ENCODE measurements around the gene SCFD2.

The SCFD2 gene

GRCh38 chr4:52869656-52870055 is 496.2 kb downstream of the SCFD2 start:
- DNase-seq, result no peak

DNA sequence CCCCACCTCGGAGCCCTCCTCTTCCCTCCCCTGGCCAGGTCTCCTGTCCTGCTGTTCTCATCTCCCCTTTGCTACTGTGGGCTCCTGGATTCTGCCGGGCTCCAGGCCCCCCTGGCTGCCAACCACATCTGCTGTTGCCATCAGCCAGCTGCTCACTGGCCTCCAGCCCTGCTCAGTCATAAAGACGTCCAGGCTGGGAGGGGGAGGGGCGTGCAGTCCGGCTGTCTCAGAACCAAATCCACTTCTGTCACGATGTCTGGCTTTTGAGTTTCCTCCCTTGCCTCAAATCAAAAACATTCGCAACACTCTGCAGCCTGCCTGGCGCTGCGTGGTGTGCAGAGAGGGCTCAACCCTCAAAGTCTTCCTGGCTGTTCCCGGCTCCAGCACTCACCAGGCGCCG is 496.7 kb downstream of the SCFD2 start:
- DNase-seq, result peak; percentile 57

- DNase-seq, result no peak
Observed at GRCh38 chr4:52868133-52868532, 497.7 kb downstream of the SCFD2 start.

- DNase-seq, result no peak
Observed at GRCh38 chr4:52867163-52867562, 498.7 kb downstream of the SCFD2 start.

DNA sequence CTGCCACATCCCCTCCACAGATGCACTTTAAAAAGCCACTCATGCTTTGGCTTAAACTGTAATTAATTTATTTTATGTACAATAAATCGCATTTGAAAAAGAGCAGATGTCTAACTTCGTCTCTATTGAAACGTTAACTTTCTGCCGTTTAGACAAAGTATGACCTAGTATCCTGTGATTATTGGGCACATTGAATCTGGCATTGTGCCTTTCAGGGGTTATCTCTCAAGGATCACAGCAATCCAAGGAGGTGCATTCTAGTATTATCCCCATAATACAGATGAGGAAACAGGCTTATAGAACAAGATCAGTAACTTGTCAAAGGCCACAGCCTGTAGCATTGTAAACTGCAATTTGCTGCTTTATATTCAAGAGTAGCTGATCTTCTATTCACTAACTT is 499.1 kb downstream of the SCFD2 start:
- DNase-seq, result no peak

DNA sequence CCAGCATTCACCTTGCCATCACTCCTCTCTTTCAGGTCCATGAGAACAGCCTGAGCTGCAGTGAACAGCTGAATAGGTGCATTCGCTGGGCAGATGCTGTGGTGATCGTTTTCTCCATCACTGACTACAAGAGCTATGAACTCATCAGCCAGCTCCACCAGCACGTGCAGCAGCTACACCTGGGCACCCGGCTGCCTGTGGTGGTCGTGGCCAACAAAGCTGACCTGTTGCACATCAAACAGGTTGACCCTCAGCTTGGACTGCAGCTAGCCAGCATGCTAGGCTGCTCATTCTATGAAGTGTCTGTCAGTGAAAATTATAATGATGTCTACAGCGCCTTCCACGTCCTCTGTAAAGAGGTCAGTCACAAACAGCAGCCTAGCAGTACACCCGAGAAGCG is 500.6 kb downstream of the SCFD2 start:
- no peak for DNase-seq

- DNase-seq, result peak; percentile 65
Observed at GRCh38 chr4:52864793-52865192, 501.1 kb downstream of the SCFD2 start.

DNA sequence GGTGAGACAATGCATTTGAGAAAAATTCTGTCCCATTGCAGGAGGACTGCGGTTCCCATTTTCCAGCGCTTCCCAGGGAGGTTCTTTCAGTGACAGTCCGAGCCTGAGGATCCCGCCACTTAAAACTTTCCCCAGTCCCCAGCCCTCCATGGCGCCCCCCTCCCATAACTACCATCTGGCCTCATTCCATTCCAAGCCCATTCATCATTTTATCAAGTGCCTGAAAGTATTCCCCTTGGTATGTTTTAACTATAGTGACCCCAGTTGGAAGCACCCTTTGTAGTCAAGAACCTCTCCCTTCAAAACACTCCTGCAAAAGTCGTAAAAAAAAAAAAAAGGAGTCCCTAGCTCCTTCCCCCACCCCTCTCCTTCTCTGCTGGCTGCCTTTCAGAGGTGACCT is 502.5 kb downstream of the SCFD2 start:
- no peak for DNase-seq

DNA sequence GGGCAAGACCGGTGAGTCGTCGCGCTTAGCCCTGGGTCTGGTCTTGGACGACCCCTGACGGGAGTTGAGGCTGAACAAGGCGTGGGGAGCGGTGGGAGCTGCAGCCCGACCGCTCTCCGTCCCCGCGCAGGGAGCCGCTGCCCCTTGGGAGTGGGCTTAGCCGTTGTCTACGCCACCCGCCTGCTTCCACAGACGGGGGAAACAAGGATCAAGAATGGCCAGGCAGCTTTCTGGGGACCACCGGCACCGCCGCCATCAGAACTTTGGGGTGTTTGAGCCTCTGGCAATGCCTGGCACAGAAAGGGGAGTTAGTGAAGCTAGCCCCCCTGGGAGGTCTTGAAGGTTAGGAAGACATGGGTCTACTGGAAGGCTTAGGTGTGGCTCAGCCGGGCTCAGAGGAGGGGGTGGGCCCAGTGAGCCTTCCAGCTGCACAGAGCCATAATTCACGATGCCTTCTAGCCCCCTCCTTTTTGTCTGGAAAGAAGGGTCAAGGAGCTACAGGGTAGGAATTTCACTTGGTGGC is 503.2 kb downstream of the SCFD2 start:
- no peak for DNase-seq

DNA sequence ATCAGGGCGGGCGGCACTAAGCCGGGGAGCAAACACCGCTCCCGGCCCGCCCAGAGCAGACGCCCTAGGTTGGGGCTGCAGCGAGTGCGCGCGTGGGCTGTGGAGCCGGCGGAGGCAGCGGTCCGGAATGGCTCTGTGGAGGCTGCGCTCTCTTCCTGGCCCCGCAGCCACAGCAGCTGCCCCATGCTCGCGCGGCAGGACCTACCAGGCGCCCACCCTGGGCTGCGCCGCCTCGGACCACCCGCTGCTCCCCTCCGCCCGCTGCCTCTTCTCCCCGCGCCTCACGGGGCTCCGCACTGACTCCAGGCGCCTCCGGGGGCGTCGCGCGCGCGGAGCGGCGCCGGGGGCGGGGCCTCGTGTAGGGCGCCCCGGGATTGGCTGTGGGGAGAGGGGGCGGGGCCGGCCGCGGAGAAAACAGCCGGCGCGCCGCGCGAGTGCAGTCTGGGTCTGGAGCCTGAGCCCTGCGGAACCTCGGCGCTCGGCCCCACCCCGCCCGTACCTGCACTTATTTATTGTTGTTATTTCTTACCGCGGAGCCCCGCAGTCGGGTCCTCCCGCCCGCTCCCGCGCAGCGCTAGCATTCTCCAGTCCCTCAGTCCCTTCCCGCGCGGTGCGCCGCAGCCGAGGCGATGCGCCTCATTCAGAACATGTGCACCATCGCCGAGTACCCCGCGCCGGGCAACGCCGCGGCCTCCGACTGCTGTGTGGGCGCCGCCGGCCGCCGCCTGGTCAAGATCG is 503.8 kb downstream of the SCFD2 start, which contains the start of gene RASL11B:
Gene RASL11B (plus strand): TSS at position 439 of the 738 bp plus-strand sequence. CDS start 191 bp downstream, at position 630.
- peak; percentile 74 for DNase-seq

- DNase-seq, result no peak
Observed at GRCh38 chr4:52861171-52861823, 504.6 kb downstream of the SCFD2 start.

DNA sequence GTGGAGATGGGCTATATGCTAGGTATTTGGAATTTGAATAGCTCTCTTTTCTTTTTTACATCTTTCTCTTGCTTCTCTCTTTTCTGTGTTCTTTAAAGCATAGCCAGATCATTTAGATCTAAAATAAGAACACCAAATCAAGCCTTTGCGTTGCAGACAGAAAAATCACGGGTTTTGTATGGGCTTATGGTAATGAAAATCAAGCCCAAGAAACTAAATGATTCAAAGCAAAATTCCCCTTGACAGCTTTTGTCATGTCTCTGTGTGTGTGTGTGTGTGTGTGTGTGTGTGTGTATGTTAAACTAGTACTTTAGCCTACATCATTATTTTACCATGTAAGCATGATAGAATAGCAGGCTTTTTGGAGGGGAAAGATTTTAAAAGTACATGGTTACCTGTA is 505.5 kb downstream of the SCFD2 start:
- DNase-seq, result no peak

GRCh38 chr4:52856801-52857200 is 509.1 kb downstream of the SCFD2 start:
- DNase-seq, result no peak

GRCh38 chr4:52853351-52853750 is 512.5 kb downstream of the SCFD2 start:
- DNase-seq, result peak; percentile 85

- peak; percentile 20 for DNase-seq
Observed at GRCh38 chr4:52852711-52853110, 513.1 kb downstream of the SCFD2 start.

DNA sequence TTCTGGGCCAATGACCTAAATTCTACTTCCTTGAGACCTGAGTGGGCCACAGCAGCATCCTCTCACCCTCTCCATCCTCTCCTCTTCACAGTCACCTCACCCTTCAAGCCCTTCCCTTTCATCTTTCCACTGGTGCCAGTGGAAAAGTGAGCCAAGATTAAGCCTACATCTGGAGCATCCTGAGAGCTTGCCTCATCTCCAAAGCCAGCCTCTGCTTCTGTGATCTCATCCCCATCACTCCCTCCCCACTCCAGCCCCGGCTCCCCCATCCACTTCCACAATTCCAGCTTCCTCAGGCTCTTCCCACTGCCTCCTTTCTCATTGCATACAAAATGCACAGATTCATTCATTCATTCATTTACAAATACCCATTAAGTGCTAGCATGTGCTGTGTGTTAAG is 513.8 kb downstream of the SCFD2 start:
- no peak for DNase-seq

DNA sequence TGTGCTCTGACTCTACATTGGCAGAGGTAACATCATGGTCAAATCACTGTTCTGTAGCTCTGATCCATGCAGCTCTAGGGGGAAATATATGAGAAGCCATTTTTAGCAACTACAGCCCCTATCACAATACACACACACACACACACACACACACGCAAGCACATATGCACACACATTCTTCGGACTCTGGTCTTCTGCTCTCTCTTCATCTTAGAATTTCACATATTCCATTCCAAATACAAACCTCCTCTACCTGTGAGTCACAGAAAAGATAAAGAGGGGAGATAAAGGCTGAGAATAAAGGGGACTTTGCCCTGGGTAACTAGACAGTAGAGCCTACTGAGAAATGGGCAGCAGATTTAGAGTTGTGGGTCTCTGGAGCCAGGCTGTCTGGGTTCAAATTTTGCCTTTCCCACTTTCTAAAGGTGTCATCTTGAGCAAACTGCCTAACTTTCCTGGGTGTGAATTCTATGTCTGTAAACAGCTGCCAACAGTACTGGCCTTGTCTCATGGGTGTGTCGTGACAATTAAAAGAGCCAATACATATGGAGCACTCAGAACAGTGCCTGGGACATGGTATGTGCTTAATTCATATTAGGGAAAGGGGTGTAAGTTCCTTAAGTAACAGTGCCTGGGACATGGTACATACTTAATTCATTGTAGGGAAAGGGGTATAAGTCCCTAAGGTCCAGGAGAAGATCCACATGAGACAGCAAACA is 515.3 kb downstream of the SCFD2 start:
- DNase-seq, result no peak

DNA sequence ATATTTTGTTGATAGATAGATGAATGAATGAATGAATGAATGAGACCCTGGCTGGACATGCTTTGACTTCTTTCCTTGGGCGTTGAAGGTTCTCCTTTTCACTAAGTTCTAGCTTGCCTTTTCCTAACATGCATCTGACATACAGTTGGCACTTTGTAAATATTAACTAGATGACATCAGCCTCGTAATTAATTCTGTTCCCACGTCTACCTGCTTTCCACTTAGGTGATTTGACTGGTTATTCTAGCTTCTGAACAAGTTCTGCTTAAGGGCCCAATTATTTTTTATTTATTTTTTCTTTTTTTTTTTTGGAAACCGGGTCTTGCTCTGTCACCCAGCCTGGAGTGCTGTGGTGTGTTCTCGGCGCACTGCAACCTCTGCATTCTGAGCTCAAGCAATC is 517.6 kb downstream of the SCFD2 start:
- DNase-seq, result no peak

- DNase-seq, result no peak
Observed at GRCh38 chr4:52846502-52846901, 519.4 kb downstream of the SCFD2 start.

DNA sequence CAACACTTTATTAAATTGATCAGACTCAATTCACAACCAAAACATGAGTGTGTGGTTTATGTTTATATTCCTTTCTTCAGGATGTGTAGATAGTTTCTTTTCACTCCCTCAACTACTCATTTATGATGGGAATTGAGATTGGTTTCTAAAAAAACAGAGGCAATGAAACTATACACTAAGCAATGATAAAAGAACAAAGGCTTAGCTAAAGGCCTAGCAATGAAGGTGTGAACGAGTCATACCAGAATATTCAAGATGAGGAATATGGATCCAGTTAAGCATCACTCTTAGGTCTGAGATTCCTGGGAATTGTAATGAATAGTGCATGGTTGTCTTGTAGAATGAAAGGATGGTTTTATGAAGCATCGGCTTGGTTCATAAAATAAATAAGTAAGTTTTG is 521.3 kb downstream of the SCFD2 start:
- DNase-seq, result no peak

DNA sequence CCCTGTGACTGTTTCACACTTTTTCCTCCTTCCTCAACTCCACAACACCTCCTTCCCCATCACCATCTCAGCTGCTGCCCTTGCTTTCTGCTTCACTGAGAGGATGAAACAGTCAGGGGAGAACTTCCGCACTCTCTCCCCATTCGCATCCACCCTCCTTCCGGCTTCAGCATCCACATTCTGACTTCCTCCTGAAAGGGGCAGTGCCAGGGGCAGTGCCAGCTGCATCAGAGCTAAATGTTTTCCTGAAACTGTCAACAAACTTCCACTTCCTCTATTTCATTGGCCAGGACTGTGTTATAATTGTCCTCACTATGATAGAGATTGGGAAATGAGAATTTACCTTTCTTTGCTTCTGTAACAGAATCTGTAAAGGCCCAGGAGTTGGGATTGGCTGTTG is 521.9 kb downstream of the SCFD2 start:
- DNase-seq, result no peak

- DNase-seq, result no peak
Observed at GRCh38 chr4:52843351-52843750, 522.5 kb downstream of the SCFD2 start.

- DNase-seq, result no peak
Observed at GRCh38 chr4:52842792-52843191, 523.1 kb downstream of the SCFD2 start.
